Measurements from ENCODE around the gene LENG9.

DNA sequence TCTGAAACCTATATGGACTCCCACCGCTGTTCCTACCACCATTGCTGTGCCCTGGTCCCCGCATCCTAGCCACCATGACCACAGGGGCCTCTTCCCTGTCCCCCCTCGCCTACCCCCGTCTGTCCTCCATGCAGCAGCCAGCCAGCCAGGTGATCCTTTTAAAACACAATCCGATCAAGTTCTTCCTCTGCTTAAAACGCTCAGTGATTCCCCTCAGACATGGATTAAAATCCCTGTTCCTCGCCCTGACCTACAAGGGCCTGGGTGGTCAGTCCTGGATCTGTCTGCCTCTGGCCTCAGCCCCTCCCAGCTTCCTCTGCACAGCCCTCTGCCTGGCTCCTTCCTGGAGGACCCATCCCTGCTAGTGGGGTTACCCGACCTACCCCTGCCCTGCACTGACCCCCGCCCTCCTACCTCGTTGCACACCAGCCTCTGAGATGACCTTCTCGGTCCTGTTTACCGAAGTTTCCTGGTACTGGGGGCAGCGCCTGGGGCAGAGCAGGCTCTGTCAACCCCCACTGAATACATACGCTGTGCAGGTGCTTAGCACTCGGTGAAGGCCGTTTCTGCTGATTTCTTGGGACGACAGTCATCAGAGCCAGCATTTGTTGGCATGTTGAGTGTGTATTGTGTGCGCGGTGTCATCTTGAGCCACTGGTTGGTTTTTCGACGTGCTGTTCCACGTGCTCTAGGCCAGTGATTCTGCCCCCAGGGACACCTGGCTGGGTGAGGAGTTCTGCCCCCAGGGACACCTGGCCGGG, 29.3 kb downstream of the LENG9 start:
- TF ChIP-seq MAZ (IDR thresholded peaks at IDR 0.05; ENCODE audit: borderline replicate concordance, low read depth, low read length) (no peak), MAFK (IDR thresholded peaks at IDR 0.05; ENCODE audit: partially characterized antibody) (no peak), NR3C1 (IDR thresholded peaks at IDR 0.05) (no peak), JUN (IDR thresholded peaks at IDR 0.05) (no peak), NFE2L2 (conservative IDR thresholded peaks at IDR 0.05; ENCODE audit: low read length) (no peak), POLR2A (IDR thresholded peaks at IDR 0.05; ENCODE audit: low read length) (no peak), RAD21 (conservative IDR thresholded peaks at IDR 0.05 in 1 of 2, IDR thresholded peaks at IDR 0.05 in 1 of 2) (no peak), FOSL2 (IDR thresholded peaks at IDR 0.05) (no peak), FOSL2 (CRISPR knock-in tag; IDR thresholded peaks at IDR 0.05) (no peak), CBX8 (IDR thresholded peaks at IDR 0.05) (no peak), ELK1 (IDR thresholded peaks at IDR 0.05; ENCODE audit: low read depth, low read length) (no peak), EP300 (IDR thresholded peaks at IDR 0.05) (no peak), TP53 (CRISPR knock-in tag; IDR thresholded peaks at IDR 0.05) (no peak)
- TF ChIP-seq, protein P1, sequence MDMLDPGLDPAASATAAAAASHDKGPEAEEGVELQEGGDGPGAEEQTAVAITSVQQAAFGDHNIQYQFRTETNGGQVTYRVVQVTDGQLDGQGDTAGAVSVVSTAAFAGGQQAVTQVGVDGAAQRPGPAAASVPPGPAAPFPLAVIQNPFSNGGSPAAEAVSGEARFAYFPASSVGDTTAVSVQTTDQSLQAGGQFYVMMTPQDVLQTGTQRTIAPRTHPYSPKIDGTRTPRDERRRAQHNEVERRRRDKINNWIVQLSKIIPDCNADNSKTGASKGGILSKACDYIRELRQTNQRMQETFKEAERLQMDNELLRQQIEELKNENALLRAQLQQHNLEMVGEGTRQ (IDR thresholded peaks at IDR 0.05) = no peak
- TF ChIP-seq, protein P2, sequence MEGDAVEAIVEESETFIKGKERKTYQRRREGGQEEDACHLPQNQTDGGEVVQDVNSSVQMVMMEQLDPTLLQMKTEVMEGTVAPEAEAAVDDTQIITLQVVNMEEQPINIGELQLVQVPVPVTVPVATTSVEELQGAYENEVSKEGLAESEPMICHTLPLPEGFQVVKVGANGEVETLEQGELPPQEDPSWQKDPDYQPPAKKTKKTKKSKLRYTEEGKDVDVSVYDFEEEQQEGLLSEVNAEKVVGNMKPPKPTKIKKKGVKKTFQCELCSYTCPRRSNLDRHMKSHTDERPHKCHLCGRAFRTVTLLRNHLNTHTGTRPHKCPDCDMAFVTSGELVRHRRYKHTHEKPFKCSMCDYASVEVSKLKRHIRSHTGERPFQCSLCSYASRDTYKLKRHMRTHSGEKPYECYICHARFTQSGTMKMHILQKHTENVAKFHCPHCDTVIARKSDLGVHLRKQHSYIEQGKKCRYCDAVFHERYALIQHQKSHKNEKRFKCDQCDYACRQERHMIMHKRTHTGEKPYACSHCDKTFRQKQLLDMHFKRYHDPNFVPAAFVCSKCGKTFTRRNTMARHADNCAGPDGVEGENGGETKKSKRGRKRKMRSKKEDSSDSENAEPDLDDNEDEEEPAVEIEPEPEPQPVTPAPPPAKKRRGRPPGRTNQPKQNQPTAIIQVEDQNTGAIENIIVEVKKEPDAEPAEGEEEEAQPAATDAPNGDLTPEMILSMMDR (IDR thresholded peaks at IDR 0.05) = no peak
